Measurements from ENCODE around the gene ECT2.
"Not testable (repeated sequence)": the region's sequence is repeated elsewhere in the genome, so short reads cannot be mapped to it uniquely, and the experiment has no call there.

Gene ECT2

DNA sequence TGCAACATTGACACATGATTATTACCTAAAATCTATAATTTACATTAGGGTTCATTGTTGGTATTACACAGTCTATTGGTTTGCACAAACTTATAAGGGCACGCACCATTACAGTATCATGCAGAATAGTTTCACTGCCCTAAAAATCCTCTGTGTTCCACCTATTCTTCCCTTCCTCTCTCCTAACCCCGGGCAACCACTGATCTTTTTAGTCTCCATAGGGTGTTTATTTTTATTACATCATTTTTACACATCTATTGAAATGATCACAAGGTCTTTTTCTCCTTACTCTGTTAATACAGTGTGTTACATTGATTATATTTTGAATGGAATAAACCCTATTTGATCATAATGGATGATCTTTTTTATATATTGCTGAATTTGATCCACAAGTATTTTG is 15.5 kb upstream of the ECT2 start:
- DNase-seq (ENCODE audit: low read depth), result no peak

DNA sequence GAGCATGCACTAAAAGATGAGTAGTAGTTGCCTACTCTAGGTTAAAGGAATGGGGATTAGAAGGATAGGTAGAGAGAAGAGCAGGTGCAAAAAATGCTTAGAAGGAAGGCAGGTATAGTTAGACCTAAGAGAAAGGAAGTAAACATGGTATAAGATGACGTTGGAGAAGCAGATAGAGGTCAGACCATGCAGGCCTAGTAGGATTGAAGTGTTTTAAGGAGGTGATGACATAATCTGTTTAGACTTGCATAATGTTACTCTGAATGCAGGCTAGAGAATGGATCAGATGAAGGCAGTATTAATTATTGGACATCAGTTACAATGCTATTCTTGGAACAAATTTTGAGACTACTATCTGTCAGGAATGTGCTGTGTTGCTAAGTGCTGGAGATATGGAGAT is 11.1 kb upstream of the ECT2 start:
- no peak for DNase-seq (ENCODE audit: low read depth)

DNA sequence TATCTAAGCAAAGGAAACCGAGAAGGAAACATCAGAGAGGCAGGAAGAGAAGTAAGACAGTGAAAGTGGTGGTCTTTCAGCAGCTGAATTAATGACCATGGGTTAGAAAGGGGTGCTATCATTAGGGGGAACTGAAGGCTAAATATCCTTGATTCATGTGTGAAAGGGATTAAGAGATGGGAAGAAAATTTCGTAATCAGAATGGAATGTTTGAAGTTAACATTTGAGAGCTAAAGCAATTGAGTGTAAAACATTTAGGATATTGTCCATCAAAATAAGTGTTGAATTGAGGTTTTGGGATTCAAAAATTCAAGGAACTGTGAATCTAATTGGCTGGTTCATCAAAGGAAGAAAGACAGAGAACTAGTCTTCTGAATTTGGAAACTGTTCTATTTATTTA is 4.1 kb upstream of the ECT2 start:
- DNase-seq (ENCODE audit: low read depth), result no peak

DNA sequence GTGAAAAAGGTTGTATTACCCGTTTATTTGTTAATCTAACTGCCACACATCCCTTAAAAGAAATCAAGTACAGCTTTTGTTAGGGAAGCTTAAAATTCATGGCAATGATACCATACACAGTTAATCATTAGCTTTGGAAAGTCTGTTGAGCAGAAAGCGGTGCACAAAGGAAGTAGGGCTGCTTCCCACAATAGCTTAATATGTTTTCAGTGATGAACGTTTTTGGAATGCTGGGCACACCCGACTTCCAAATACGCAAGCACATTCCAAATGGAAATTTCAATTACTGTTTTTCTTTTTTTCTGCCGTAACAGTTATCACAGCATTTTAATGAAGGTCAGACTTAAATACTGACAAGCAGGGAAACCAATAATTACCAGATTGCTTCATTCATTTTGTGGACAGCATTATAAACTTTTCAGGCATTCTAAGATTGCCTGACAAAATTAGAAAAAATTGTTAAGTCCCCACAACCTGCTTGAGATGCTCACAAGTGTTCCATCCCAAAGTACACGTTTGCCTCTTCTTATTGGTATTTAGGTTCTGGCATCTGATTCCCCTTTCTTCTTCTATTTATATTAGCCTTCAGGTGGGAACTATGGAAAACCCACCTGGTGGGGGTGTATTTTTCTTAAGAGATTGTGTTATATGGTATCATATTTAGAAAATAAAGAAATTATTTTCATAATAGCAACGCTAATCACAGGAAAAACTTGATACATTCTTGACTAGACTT is 1.1 kb upstream of the ECT2 start:
- DNase-seq (ENCODE audit: low read depth), result no peak

DNA sequence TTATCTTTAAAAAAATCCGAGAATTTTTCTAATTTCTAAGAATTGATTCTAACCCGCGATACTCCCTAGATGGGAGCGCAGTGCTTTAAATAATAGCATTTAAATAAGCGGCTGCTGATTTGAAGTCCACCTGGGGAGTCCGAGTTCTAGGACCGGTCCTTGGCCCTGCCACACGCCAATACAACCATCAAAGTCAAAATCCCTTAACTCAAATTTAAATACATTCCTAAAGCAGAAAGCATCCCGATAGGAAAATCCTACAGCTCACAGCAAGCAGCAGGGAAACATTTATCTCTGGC is 508 bp upstream of the ECT2 start:
- no peak for DNase-seq (ENCODE audit: low read depth)

DNA sequence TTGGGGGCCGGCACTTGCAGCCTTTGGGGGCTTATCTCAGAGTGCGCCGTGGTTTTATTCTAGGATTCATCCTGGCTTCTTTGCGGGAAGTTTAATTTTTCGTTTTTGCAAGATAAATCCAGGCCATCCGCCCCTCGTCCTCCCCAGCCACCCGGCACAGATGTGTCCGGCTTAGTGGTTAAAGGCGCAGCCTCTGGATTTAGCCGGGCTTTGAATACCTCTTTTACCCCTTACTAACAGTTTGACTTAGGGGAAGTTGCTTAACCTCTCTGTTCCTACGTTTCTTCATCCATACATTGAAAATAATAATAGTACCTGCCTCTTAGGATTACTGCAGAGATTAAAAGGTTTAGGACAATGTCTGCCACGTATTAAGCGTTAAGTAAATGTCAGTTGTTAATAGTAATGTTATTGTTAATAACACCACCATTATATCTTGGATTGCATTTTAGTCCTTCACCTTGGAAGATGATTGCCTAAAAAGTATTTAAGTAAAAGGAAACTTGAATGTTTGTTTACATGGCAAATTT is 714 bp downstream of the ECT2 start:
- DNase-seq (ENCODE audit: low read depth), result no peak

DNA sequence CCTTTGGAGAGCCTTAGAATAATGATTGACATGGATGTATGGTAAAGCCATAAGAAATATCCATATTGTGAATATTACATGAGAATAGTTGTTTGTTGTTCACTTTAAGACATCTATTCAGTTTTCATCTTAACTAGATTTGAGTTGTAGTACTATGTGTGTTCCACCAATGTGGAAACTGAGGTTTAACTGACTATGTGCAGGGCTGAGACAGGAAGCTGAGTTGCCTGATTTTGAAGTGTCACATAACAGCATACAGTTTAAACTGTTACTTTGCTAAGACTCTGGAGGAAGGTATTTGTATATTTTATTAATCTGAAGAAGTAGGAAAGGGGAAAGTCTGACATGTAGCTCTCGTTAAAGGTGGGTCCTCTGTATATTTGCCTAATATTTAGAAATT is 2.1 kb downstream of the ECT2 start:
- no peak for DNase-seq (ENCODE audit: low read depth)

DNA sequence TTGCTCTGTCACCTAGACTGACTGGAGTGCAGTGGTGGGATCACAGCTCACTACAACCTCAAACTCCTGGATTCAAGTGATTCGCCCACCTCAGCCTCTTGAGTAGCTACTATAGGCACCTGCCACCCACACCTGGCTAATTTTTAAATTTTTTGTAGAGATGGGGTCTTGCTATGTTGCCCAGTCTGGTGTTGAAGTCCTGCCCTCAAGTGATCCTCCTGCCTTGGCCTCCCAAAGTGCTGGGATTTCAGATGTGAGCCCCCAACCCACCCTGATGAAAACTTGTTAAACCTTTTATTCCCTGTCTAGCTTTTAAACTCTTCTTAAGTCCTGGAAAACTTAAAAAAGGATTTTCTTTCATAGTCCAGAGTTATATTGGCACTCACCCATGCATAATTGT is 2.6 kb downstream of the ECT2 start:
- no peak for DNase-seq (ENCODE audit: low read depth)

DNA sequence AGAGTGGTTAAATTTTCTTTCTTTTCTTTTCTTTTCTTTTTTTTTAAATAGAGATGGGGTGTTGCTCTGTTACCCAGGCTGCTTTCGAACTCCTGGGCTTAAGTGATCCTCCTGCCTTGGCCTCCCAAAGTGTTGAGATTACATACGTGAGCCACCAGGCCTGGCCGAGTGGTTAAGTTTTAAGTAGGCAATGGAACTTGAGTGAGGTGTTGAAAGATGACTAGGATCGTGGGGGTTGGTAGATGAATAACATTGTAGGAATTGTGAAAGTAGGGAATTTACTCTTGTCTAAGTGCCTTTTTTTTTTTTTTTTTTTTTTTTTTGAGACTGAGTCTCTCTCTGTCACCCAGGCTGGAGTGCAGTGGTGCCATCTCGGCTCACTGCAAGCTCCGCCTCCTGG is 9.9 kb downstream of the ECT2 start:
- not testable (repeated sequence) for DNase-seq (ENCODE audit: low read depth)

DNA sequence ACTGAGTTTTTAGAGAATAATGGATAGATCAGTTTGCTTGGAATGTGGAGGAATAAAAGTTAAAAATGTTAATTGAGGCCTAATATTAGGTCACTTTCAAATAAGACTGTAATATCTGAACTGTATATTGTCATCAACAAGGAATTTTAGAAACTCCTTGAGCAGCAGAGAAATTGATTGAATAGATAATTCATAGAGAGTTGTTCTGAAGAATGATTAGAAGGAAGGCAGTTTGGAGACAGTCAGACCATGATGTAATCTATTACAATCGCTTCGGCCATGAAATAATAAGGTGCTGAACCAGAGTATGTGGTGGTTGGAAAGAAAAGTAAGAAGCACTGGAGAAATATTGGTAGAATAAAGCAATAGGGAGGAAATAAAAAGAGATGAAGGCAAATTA is 15.7 kb downstream of the ECT2 start:
- no peak for DNase-seq (ENCODE audit: low read depth)

DNA sequence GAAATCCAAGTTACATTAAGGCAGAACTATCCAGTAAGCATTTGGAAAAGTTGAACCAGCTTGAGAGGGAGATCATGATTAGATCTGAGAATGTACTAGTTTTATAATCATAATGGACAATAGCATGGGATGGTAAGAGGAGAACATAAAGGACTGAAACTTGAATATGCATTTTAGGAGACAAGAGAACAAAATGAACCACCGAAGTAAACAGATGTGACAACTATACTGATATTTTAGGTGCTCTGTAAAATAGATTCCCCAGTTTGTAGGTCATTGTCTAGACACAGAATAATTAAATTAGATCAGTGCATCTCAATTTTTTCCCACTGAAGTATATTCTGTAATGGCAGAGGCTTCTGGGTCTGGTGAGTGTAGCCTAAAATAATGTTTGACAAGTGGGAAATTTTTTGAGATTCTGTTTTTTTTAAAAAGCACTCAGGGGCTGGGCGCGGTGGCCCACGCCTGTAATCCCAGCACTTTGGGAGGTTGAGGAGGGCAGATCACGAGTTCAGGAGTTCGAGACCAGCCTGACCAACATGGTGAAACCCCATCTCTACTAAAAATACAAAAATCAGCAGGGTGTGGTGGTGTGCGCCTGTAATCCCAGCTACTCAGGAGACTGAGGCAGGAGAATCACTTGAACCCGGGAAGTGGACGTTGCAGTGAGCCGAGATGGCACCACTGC is 16.3 kb downstream of the ECT2 start:
- no peak for DNase-seq (ENCODE audit: low read depth)

DNA sequence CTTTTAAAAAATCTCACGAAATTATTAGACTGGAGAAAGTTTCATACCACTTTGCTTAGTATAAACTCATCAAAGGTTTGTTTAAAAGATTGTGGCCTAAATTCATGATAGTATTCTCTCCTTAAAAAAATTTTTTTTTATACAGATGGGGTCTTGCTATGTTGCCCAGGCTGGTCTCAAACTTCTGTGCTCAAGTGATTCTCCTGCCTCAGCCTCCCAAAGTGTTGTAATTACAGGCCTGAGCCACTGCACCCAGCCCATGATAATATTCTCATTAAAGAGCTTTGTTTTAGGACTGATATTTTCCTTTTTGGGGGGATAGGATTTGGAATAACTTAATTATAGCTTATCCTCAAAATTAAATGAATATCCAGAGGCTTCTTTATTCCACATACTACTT is 19.9 kb downstream of the ECT2 start:
- no peak for DNase-seq (ENCODE audit: low read depth)

DNA sequence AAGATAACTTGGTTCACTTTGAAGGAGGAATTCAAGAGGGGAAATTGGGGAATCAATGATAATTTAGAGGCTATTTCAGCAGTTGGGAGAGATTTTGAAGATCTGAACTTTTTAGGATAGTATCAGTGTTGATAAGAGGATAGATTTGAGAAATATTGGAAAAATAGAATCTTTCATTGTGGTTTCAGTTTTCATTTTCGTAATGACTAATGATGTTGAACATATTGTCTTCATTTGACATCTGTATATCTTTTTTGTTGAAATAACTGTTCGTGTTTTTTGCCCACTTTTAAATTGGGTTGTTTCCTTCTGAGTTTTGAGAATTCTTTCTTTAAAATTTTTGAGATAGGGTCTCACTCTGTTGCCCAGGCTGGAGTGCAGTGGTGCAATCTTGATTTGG is 21.1 kb downstream of the ECT2 start:
- no peak for DNase-seq (ENCODE audit: low read depth)

DNA sequence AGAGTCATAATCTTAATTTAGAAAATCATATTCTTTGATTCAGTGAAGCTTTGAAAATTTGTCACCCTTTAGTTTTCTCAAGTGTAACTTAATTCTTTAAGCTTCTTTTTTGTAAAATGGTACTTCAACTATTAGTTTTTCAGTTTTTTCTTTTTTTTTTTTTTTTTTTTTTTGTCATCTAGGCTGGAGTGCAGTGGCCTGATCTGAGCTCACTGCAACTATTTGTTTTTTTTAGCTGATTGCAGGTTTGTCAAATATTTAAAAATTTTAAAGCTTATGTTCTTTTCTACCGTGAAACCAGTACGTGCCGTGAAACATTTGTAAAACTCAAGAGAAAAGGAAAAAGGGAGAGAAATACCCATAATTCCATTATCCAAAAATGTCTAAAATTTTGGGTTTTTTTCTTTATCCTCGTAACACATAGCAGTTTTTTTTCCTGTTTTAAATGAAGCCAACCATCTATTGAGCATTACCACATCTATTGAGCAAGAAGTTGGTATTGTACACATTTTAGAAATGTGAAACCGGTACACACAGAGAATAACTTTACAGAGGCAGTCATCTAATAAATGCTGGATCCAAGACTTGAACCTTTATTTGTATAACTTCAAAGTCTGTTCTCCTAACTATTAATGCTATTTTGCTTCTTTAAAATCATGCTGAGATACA is 25.7 kb downstream of the ECT2 start:
- no peak for DNase-seq (ENCODE audit: low read depth)

DNA sequence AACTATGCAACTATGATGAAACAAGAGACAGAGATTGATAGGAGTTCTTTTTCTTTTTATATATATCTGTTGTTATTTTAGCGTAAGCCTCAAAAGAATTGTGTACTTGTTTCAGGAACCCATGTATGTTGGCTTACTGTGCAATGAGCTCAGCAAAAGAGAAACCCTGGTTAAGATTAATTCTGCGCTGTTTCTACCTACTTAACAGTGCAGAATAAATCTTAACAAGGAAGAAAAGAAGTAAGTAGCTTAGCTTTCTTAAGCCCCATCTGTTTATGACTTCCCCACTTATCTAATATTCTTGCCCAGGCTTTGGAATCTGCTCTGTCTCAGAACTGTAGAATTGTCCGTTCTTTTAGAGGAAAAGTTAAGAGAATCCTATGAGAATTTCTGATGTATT is 27.4 kb downstream of the ECT2 start:
- no peak for DNase-seq (ENCODE audit: low read depth)

DNA sequence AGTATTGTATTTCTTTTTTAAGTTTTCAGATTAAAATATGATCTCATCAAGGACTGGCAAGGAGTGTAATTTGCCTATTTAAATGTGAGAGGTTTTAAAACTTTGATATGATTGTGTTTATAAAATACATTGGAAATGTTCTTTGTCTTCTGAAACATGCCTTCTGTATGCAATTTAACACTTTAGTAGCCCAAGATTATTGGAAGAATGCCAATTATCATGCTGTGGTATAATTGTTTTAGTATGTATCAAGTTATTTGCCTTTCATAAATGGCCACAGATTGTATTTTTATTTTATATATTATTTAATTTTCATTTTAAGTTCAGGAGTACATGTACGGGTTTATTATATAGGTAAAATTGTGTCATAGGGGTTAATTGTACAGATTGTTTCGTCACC is 31.7 kb downstream of the ECT2 start:
- no peak for DNase-seq (ENCODE audit: low read depth)

DNA sequence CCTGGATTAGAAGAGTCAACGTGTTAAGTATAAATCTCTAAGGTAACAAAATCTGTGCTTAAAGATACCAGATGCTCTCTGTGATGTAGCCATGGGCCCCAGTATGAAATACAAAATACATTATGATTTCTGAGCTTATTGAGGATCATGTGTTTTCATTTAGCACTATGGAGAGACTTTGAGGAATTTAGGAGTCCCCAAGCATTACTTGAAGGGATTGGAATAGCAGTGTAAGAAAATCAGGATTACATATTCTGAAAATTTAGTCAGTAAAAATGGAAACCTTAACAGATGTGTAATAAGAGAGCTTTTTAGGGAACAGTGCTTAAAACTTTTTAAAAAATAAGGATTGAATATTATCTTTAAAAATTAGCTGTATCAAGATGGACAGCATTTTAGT is 35.5 kb downstream of the ECT2 start:
- no peak for DNase-seq (ENCODE audit: low read depth)

DNA sequence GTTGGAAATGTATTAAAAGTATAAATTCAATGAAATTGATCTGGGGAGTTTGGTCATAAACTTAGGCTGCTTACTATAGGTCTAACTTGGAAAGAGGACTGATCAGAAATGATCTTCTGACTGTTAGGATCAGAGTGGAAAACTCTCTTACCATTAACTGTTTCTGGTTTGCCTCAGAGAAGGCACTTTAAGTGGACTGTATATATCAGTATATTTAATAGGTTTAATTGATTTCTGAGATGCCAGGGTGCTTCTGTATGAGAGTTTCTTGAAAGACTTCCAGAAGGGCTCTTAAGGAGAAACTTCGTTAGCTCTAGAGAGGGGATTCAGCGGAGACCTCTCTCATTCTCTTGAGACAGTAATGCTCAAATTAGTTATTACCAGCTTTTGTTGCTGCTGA is 36.5 kb downstream of the ECT2 start:
- DNase-seq (ENCODE audit: low read depth), result no peak

DNA sequence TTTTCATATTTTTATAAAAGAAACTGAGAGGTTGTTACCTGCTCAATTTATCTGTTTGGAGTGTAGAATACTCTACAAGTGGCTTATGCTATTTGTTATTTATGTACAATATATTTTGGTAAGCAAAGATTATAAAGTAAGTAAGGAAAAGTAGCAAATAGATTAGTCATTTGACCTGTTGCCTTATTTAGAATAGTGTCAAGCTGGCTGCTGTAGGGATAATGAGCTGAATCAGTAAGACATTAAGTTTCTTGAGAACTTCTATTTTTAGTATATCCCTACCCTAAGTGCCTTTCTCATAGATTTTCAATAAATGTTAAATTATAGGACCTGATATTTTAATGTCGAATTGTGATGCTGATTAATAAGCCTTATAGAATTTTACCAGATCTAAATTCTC is 37.2 kb downstream of the ECT2 start:
- no peak for DNase-seq (ENCODE audit: low read depth)

DNA sequence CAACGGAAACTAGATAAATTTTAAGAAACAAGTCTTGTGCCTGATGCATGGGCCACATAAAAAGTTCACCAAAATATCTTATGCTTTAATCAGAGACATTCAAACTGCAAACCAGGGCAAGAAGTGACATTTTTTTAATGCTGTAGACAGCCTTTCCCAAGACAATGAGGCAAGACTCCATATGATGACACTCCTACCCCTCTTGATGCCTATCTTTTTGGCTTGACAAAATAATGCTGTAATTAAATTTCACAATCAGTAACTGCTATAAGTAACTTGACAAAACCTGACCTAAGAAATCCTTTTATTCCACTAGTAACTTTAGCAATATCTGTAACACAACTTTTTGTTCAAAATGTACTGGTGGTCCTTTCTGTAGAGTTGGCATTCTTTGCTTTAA is 48.7 kb downstream of the ECT2 start:
- no peak for DNase-seq (ENCODE audit: low read depth)

DNA sequence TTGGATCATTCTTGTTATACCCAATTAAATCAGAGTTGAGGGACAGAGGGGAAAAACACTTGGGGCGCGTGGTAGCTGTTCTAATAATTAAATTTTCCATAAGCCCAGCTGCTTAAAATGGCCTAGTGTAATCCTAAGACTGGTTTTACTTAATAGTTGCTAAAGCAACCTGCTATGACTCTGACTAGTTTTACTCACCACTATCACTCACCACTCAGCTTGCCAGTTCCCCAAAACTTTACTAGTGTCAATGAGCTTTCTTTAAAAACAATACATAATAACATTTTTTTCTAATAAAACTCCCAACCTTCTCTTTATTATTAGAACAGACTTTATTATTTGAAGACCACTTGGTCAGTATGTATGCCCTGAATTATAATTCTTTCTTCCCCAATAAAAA is 49.6 kb downstream of the ECT2 start:
- no peak for DNase-seq (ENCODE audit: low read depth)

DNA sequence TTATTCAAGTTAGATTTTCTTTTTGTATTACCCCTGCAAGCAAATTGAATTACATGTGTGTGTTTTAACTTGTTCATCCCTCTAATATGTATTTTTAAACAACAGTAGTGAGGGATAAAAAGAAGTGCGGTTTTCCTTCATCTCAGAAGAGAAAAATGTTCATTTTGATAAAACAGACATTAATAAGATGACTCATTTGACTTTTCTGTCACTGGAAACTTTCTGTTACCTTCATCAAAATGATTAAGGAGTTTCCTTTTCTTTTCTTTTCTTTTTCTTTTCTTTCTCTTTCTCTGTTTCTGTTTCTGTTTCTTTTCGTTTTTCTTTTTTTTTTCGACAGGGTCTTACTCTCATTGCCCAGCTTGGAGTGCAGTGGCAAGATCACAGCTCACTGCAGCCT is 53.0 kb downstream of the ECT2 start:
- DNase-seq (ENCODE audit: low read depth), result no peak

DNA sequence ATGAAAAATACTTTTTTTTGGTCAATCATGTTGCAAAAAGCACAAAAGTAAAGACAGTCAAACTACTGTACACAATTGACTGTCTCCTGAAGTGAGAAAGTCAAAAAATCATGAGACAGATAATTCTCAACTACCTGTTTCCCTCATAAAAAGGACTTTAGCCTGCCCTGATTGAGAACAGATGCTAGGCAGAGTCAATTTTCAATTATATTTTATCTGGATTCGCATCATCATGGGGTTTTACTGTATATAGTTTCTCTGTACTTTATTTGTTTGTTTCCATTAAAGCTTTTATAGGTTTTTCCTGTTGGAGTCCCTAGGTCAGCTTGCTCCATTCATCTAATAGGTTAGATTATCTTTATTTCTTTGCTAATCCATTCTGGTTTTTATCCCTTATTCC is 53.8 kb downstream of the ECT2 start:
- DNase-seq (ENCODE audit: low read depth), result no peak
